ENCODE measurements around the gene PTPN23. TPM values are rescaled to one million over a fixed set of nuclear protein-coding genes. Genes with fewer than 3 reads are reported as not detected.

PTPN23 gene
- total RNA-seq, 1 donor = 14.9 TPM

DNA sequence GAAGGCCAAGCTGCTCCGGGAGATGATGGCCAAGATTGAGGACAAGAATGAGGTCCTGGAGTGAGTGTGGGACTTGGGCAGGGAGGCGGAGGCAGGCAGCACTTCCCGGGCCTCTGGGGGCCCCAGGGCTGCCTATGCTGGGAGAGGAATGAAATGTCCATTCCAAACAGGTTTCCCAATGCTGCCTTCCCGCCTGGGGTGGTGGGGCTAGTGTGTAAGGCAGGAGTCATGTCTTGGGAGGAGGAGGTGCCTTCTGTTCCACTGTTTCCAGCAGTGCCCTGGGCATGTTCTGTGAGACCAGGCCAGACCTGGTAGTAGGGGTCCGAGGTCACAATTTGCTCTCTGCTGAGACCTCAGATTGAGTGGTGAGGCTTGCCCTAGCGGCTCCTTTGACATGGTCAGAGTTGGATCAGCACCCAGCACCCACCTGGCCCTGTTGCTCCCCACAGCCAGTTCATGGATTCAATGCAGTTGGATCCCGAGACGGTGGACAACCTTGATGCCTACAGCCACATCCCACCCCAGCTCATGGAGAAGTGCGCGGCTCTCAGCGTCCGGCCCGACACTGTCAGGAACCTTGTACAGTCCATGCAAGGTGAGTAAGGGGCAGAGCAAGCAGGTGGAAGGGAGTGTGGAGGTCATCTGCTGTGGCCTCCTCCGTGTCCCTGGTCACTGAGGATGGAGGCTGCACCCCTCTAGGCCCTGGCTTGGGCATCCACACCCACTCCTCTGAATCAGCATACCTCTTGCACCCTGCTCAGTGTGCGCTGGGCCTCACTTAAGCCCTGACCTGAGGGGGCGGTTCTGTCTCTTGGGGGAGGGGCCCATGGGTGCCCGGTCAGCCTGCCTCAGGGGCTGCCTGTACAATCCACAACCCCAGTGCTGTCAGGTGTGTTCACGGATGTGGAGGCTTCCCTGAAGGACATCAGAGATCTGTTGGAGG is 27.3 kb downstream of the PTPN23 start:
- Histone ChIP-seq H3K4me3 (ENCODE audit: low read length) (no peak overlapping the region), H3K9me3 (ENCODE audit: low read depth, low read length) (no peaks in the 10 kb centered on the region), H3K4me1 (ENCODE audit: insufficient read depth, low read length) (peaks cover 11% of the 10 kb centered on the region), H3K27me3 (ENCODE audit: insufficient read depth, low read length) (no peaks in the 10 kb centered on the region)

GRCh38 chr3:47408839-47409229 is 28.0 kb downstream of the PTPN23 start:
- peaks cover 11% of the 10 kb centered on the region for H3K4me1 ChIP-seq (ENCODE audit: insufficient read depth, low read length)
- H3K4me3 ChIP-seq (ENCODE audit: low read length) = no peak overlapping the region
- no peaks in the 10 kb centered on the region for H3K27me3 ChIP-seq (ENCODE audit: insufficient read depth, low read length)
- no peaks in the 10 kb centered on the region for H3K9me3 ChIP-seq (ENCODE audit: low read depth, low read length)

DNA sequence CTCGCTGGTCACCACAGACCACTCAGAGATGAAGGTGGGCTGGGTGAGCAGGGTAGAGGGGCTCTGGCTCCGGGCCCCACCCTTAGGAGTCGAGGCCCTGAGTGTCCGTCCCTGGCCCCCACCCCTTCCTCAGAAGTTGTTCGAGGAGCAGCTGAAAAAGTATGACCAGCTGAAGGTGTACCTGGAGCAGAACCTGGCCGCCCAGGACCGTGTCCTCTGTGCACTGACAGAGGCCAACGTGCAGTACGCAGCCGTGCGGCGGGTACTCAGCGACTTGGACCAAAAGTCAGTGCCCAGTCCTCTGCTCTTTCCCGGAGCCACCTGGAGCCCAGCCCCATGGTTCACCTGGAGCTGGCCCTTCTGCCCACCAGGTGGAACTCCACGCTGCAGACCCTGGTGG is 28.5 kb downstream of the PTPN23 start:
- Histone ChIP-seq H3K4me1 (ENCODE audit: insufficient read depth, low read length) (peaks cover 11% of the 10 kb centered on the region), H3K9me3 (ENCODE audit: low read depth, low read length) (no peaks in the 10 kb centered on the region), H3K27me3 (ENCODE audit: insufficient read depth, low read length) (no peaks in the 10 kb centered on the region), H3K4me3 (ENCODE audit: low read length) (no peak overlapping the region)

DNA sequence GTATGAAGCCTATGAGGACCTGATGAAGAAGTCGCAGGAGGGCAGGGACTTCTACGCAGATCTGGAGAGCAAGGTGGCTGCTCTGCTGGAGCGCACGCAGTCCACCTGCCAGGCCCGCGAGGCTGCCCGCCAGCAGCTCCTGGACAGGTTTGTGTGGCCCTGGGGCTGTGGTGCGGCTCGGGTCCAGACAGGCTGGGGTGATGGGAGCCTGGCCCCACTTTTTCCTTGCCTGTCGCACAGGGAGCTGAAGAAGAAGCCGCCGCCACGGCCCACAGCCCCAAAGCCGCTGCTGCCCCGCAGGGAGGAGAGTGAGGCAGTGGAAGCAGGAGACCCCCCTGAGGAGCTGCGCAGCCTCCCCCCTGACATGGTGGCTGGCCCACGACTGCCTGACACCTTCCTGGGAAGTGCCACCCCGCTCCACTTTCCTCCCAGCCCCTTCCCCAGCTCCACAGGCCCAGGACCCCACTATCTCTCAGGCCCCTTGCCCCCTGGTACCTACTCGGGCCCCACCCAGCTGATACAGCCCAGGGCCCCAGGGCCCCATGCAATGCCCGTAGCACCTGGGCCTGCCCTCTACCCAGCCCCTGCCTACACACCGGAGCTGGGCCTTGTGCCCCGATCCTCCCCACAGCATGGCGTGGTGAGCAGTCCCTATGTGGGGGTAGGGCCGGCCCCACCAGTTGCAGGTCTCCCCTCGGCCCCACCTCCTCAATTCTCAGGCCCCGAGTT is 29.0 kb downstream of the PTPN23 start:
- Histone ChIP-seq H3K9me3 (ENCODE audit: low read depth, low read length) (no peaks in the 10 kb centered on the region), H3K4me3 (ENCODE audit: low read length) (no peak overlapping the region), H3K4me1 (ENCODE audit: insufficient read depth, low read length) (peaks cover 11% of the 10 kb centered on the region), H3K27me3 (ENCODE audit: insufficient read depth, low read length) (no peaks in the 10 kb centered on the region)

- Histone ChIP-seq H3K9me3 (ENCODE audit: low read depth, low read length) (no peaks in the 10 kb centered on the region), H3K4me3 (ENCODE audit: low read length) (no peak overlapping the region), H3K27me3 (ENCODE audit: insufficient read depth, low read length) (no peaks in the 10 kb centered on the region), H3K4me1 (ENCODE audit: insufficient read depth, low read length) (peaks cover 11% of the 10 kb centered on the region)
Observed at GRCh38 chr3:47410417-47410720, 29.5 kb downstream of the PTPN23 start.

DNA sequence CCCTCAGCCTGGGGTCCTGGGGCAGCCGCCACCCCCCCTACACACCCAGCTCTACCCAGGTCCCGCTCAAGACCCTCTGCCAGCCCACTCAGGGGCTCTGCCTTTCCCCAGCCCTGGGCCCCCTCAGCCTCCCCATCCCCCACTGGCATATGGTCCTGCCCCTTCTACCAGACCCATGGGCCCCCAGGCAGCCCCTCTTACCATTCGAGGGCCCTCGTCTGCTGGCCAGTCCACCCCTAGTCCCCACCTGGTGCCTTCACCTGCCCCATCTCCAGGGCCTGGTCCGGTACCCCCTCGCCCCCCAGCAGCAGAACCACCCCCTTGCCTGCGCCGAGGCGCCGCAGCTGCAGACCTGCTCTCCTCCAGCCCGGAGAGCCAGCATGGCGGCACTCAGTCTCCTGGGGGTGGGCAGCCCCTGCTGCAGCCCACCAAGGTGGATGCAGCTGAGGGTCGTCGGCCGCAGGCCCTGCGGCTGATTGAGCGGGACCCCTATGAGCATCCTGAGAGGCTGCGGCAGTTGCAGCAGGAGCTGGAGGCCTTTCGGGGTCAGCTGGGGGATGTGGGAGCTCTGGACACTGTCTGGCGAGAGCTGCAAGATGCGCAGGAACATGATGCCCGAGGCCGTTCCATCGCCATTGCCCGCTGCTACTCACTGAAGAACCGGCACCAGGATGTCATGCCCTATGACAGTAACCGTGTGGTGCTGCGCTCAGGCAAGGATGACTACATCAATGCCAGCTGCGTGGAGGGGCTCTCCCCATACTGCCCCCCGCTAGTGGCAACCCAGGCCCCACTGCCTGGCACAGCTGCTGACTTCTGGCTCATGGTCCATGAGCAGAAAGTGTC is 30.2 kb downstream of the PTPN23 start:
- Histone ChIP-seq H3K27me3 (ENCODE audit: insufficient read depth, low read length) (no peaks in the 10 kb centered on the region), H3K4me3 (ENCODE audit: low read length) (no peak overlapping the region), H3K4me1 (ENCODE audit: insufficient read depth, low read length) (peaks cover 8% of the 10 kb centered on the region), H3K9me3 (ENCODE audit: low read depth, low read length) (no peaks in the 10 kb centered on the region)

DNA sequence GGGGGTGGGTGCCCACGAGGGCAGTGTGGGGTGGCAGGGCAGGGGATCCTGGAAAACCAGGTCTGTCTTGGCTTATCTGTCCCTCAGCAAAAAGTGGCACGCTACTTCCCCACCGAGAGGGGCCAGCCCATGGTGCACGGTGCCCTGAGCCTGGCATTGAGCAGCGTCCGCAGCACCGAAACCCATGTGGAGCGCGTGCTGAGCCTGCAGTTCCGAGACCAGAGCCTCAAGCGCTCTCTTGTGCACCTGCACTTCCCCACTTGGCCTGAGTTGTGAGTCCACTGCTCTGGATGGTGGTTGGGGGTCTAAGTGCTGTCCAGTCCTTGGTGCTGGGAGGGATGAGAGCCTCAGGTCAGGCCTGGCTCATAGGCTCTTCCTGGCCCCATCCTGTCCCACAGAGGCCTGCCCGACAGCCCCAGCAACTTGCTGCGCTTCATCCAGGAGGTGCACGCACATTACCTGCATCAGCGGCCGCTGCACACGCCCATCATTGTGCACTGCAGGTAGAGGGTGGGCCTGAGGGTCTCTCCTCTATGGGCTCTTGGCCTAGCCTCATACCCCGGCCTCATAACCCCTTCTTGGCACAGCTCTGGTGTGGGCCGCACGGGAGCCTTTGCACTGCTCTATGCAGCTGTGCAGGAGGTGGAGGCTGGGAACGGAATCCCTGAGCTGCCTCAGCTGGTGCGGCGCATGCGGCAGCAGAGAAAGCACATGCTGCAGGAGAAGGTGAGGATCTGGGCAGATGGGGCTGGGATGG is 31.1 kb downstream of the PTPN23 start:
- H3K27me3 ChIP-seq (ENCODE audit: insufficient read depth, low read length) = no peaks in the 10 kb centered on the region
- no peaks in the 10 kb centered on the region for H3K9me3 ChIP-seq (ENCODE audit: low read depth, low read length)
- H3K4me3 ChIP-seq (ENCODE audit: low read length) = no peak overlapping the region
- no peaks in the 10 kb centered on the region for H3K4me1 ChIP-seq (ENCODE audit: insufficient read depth, low read length)

DNA sequence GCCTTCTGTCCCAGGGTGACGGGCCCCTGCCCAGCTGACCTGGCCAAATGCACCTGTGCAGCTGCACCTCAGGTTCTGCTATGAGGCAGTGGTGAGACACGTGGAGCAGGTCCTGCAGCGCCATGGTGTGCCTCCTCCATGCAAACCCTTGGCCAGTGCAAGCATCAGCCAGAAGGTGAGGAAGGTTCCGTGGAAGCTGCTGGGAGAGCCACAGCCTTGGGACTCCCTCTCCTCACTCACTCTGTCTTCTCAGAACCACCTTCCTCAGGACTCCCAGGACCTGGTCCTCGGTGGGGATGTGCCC is 31.6 kb downstream of the PTPN23 start:
- Histone ChIP-seq H3K4me3 (ENCODE audit: low read length) (no peak overlapping the region), H3K4me1 (ENCODE audit: insufficient read depth, low read length) (no peaks in the 10 kb centered on the region), H3K27me3 (ENCODE audit: insufficient read depth, low read length) (no peaks in the 10 kb centered on the region), H3K9me3 (ENCODE audit: low read depth, low read length) (no peaks in the 10 kb centered on the region)

GRCh38 chr3:47412842-47413520 is 32.2 kb downstream of the PTPN23 start:
- Histone ChIP-seq H3K4me1 (ENCODE audit: insufficient read depth, low read length) (no peaks in the 10 kb centered on the region), H3K4me3 (ENCODE audit: low read length) (no peak overlapping the region), H3K9me3 (ENCODE audit: low read depth, low read length) (no peaks in the 10 kb centered on the region), H3K27me3 (ENCODE audit: insufficient read depth, low read length) (no peaks in the 10 kb centered on the region)

GRCh38 chr3:47413751-47414150 is 32.9 kb downstream of the PTPN23 start:
- H3K9me3 ChIP-seq (ENCODE audit: low read depth, low read length) = no peaks in the 10 kb centered on the region
- no peaks in the 10 kb centered on the region for H3K4me1 ChIP-seq (ENCODE audit: insufficient read depth, low read length)
- no peaks in the 10 kb centered on the region for H3K27me3 ChIP-seq (ENCODE audit: insufficient read depth, low read length)
- H3K4me3 ChIP-seq (ENCODE audit: low read length) = no peak overlapping the region

- no peaks in the 10 kb centered on the region for H3K4me1 ChIP-seq (ENCODE audit: insufficient read depth, low read length)
- H3K27me3 ChIP-seq (ENCODE audit: insufficient read depth, low read length) = no peaks in the 10 kb centered on the region
- no peaks in the 10 kb centered on the region for H3K9me3 ChIP-seq (ENCODE audit: low read depth, low read length)
- no peak overlapping the region for H3K4me3 ChIP-seq (ENCODE audit: low read length)
Observed at GRCh38 chr3:47414161-47414564, 33.3 kb downstream of the PTPN23 start.

DNA sequence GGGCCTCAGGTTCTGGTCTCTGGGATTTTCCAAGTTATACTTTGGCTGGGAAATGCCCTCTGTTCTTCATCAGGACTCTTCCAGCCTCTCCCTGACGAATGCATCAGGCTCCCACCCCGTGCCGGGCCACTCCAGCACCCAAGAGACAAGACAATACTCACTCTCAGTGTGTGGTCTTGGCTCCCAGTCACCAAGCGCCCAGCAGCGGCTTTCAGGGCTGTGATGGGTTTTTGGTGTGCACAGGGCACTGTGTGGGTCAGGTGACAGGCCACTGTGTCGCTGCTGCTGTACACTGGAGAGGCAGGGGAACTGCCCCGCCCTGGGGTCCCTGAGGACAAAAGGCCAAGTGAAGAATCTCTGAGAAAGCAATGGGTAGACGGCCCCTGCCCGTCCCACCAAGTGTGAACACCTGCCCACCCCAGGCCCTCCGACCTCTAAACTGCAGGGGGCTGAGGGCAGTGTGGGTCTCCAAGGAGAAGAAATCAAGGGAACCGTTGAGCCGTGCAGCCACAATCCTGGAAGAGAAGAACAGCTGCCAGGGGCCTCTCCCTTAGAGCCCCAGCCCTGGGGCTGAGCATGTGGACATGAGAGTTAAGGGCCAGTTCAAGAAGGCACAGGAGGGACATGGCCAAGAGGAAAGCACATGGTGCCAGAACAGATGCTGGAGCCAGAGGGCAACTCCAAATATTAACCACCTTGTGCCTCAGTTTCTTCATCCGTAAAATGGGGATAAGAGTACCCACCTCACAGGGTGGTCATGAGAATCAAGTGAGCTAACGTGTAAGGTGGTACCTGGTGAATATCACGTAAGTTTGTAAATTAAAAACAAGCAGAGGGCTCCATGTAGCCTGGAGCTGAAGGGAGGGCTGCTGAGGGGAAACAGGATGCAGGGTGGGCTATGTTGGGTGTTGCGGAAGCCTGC is 34.1 kb downstream of the PTPN23 start:
- H3K4me1 ChIP-seq (ENCODE audit: insufficient read depth, low read length) = no peaks in the 10 kb centered on the region
- H3K4me3 ChIP-seq (ENCODE audit: low read length) = no peak overlapping the region
- H3K27me3 ChIP-seq (ENCODE audit: insufficient read depth, low read length) = no peaks in the 10 kb centered on the region
- no peaks in the 10 kb centered on the region for H3K9me3 ChIP-seq (ENCODE audit: low read depth, low read length)

DNA sequence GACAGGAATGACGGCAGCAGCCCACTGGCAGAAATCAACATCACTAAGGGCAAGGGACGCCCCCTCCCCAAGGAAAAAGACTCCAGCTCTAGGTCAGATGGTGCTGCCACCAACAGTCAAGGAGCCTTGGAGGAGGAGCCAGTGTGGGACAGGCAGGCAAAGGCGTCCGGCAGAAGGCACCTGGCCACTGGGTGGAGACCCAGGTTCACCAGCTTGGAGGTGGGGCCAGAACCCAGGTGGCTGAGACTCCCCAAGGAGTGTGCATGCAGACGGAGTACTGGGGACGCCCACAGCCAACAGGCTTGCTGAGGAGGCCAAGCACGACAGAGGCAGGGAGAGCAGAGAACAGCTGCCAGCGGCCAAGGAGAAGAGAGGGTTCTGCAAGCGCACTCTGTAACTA is 35.2 kb downstream of the PTPN23 start:
- Histone ChIP-seq H3K27me3 (ENCODE audit: insufficient read depth, low read length) (no peaks in the 10 kb centered on the region), H3K9me3 (ENCODE audit: low read depth, low read length) (no peaks in the 10 kb centered on the region), H3K4me1 (ENCODE audit: insufficient read depth, low read length) (peaks cover 5% of the 10 kb centered on the region), H3K4me3 (ENCODE audit: low read length) (no peak overlapping the region)
